GM12878 (cell line): Measurements from ENCODE around the gene NFIX.

Source experiments
- EZH2 ChIP-seq: IDR thresholded peaks from 2 replicates; pipeline ENCODE4 v1.6.1; 2012; ENCODE audit warnings: low read depth, mild to moderate bottlenecking, control low read depth, inconsistent platforms, low read length, borderline replicate concordance; ENCODE audit not compliant: control insufficient read depth
- JUND ChIP-seq: IDR thresholded peaks from 2 replicates; pipeline ENCODE4 v1.6.1; 2012; ENCODE audit warnings: low read depth, mild to moderate bottlenecking, low read length, improper control_type of control experiment, moderate library complexity
- PAX5 ChIP-seq: IDR thresholded peaks from 2 replicates; pipeline ENCODE4 v1.6.1; 2011; ENCODE audit warnings: low read depth, low read length, borderline replicate concordance
- POLR2A ChIP-seq: IDR thresholded peaks from 2 replicates; pipeline ENCODE4 v1.6.1; 2011; ENCODE audit warnings: low read depth, mild to moderate bottlenecking, low read length
- POU2F2 ChIP-seq: IDR thresholded peaks from 3 replicates; pipeline ENCODE4 v1.6.1; 2011; ENCODE audit warnings: low read depth, mild to moderate bottlenecking, low read length, borderline replicate concordance
- ZNF217 ChIP-seq: fragments of 450-650 bp; IDR thresholded peaks from 2 replicates; pipeline ENCODE4 v1.6.1; 2017; ENCODE audit warnings: antibody characterized with exemption, mild to moderate bottlenecking
- ZNF24 ChIP-seq: fragments of 450-650 bp; IDR thresholded peaks from 2 replicates; pipeline ENCODE4 v1.6.1; 2017; ENCODE audit warnings: antibody characterized with exemption, mild to moderate bottlenecking
- TF ChIP-seq, protein P1 (sequence below), 3 experiments: IDR thresholded peaks in 2 of 3; conservative IDR thresholded peaks in 1 of 3; 2 replicates each; pipeline ENCODE4 v1.5.1; 2011; ENCODE audit warnings: low read depth in 3 of 3, low read length in 3 of 3, mild to moderate bottlenecking in 3 of 3, control low read depth in 2 of 3, moderate library complexity in 2 of 3, inconsistent platforms in 1 of 3, mixed read lengths in 1 of 3; ENCODE audit not compliant: control insufficient read depth in 2 of 3, insufficient read depth in 1 of 3; ENCODE audit errors: extremely low read depth in 1 of 3
- TF ChIP-seq, protein P2 (sequence below): fragments of 450-650 bp; formaldehyde crosslinking; IDR thresholded peaks from 2 replicates; pipeline ENCODE4 v1.4.0; 2020; ENCODE audit warnings: mild to moderate bottlenecking, moderate library complexity
- TF ChIP-seq, protein P3 (sequence below): IDR thresholded peaks from 2 replicates; pipeline ENCODE4 v1.6.1; 2011; ENCODE audit warnings: low read depth, mild to moderate bottlenecking, low read length, moderate library complexity, borderline replicate concordance; ENCODE audit errors: extremely low read depth
- TF ChIP-seq, protein P4 (sequence below): fragments of 150-350 bp; IDR thresholded peaks from 2 replicates; pipeline ENCODE4 v1.6.1; 2016; ENCODE audit warnings: low read depth, low read length

DNA sequence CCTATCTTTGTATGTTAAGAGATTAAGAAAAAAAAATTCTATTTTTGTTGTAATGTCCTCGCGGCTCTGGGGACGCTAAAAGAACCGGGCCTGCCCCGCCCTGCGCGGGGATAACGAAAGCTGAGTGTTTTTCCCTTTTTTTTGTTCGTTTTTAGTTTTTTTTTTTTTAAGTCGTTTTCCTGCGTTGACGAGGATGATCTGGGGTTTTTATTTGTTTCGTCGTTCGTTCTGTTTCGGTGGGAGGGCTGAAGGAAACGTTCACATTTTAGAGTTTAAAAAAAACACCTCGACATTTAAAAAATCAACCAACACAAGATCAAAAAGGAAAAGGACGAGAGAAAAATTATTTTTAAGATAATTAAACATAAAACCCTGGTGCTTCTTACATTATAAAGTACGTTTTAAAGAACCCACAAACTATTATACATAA, 101.8 kb downstream of the NFIX start:
- TF ChIP-seq POU2F2 (no peak), POLR2A (no peak), ZNF217 (no peak), EZH2 (peak; percentile 71; the same call in 1 of the 2 replicates), PAX5 (no peak), JUND (no peak), ZNF24 (no peak)
- TF ChIP-seq, protein P1, sequence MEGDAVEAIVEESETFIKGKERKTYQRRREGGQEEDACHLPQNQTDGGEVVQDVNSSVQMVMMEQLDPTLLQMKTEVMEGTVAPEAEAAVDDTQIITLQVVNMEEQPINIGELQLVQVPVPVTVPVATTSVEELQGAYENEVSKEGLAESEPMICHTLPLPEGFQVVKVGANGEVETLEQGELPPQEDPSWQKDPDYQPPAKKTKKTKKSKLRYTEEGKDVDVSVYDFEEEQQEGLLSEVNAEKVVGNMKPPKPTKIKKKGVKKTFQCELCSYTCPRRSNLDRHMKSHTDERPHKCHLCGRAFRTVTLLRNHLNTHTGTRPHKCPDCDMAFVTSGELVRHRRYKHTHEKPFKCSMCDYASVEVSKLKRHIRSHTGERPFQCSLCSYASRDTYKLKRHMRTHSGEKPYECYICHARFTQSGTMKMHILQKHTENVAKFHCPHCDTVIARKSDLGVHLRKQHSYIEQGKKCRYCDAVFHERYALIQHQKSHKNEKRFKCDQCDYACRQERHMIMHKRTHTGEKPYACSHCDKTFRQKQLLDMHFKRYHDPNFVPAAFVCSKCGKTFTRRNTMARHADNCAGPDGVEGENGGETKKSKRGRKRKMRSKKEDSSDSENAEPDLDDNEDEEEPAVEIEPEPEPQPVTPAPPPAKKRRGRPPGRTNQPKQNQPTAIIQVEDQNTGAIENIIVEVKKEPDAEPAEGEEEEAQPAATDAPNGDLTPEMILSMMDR (IDR thresholded peaks at IDR 0.05 in 2 of 3, conservative IDR thresholded peaks at IDR 0.05 in 1 of 3; ENCODE audit: control insufficient read depth in 2 of 3, extremely low read depth in 1 of 3, insufficient read depth in 1 of 3, low read depth in 3 of 3, low read length in 3 of 3) = no peak
- TF ChIP-seq, protein P2, sequence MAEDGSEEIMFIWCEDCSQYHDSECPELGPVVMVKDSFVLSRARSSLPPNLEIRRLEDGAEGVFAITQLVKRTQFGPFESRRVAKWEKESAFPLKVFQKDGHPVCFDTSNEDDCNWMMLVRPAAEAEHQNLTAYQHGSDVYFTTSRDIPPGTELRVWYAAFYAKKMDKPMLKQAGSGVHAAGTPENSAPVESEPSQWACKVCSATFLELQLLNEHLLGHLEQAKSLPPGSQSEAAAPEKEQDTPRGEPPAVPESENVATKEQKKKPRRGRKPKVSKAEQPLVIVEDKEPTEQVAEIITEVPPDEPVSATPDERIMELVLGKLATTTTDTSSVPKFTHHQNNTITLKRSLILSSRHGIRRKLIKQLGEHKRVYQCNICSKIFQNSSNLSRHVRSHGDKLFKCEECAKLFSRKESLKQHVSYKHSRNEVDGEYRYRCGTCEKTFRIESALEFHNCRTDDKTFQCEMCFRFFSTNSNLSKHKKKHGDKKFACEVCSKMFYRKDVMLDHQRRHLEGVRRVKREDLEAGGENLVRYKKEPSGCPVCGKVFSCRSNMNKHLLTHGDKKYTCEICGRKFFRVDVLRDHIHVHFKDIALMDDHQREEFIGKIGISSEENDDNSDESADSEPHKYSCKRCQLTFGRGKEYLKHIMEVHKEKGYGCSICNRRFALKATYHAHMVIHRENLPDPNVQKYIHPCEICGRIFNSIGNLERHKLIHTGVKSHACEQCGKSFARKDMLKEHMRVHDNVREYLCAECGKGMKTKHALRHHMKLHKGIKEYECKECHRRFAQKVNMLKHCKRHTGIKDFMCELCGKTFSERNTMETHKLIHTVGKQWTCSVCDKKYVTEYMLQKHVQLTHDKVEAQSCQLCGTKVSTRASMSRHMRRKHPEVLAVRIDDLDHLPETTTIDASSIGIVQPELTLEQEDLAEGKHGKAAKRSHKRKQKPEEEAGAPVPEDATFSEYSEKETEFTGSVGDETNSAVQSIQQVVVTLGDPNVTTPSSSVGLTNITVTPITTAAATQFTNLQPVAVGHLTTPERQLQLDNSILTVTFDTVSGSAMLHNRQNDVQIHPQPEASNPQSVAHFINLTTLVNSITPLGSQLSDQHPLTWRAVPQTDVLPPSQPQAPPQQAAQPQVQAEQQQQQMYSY (CRISPR knock-in tag) = no peak
- TF ChIP-seq, protein P3, sequence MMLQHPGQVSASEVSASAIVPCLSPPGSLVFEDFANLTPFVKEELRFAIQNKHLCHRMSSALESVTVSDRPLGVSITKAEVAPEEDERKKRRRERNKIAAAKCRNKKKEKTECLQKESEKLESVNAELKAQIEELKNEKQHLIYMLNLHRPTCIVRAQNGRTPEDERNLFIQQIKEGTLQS = no peak
- TF ChIP-seq, protein P4, sequence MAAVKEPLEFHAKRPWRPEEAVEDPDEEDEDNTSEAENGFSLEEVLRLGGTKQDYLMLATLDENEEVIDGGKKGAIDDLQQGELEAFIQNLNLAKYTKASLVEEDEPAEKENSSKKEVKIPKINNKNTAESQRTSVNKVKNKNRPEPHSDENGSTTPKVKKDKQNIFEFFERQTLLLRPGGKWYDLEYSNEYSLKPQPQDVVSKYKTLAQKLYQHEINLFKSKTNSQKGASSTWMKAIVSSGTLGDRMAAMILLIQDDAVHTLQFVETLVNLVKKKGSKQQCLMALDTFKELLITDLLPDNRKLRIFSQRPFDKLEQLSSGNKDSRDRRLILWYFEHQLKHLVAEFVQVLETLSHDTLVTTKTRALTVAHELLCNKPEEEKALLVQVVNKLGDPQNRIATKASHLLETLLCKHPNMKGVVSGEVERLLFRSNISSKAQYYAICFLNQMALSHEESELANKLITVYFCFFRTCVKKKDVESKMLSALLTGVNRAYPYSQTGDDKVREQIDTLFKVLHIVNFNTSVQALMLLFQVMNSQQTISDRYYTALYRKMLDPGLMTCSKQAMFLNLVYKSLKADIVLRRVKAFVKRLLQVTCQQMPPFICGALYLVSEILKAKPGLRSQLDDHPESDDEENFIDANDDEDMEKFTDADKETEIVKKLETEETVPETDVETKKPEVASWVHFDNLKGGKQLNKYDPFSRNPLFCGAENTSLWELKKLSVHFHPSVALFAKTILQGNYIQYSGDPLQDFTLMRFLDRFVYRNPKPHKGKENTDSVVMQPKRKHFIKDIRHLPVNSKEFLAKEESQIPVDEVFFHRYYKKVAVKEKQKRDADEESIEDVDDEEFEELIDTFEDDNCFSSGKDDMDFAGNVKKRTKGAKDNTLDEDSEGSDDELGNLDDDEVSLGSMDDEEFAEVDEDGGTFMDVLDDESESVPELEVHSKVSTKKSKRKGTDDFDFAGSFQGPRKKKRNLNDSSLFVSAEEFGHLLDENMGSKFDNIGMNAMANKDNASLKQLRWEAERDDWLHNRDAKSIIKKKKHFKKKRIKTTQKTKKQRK = no peak
